Psoas muscle (tissue), 8 donors: ENCODE results near the gene MIOS. TPM values are rescaled to one million over a fixed set of nuclear protein-coding genes. Genes with fewer than 3 reads are reported as not detected.

Source experiments
- ATAC-seq, 4 donors: fragments of 200-7000 bp; cut with Tn5 transposase; one replicate each; pipeline ENCODE4 v1.9.1; 2020; ENCODE audit warnings: moderate library complexity in 3 of 4, mild to moderate bottlenecking in 2 of 4
- DNase-seq, 2 donors: peaks; one replicate each; pipeline ENCODE4 v3.0.0-alpha.2; 2020
- H3K27ac ChIP-seq: fragments of 200-600 bp; one replicate; pipeline ENCODE4 v1.8.0; 2022
- H3K27me3 ChIP-seq, 3 donors: fragments of 200-600 bp in 1 of 3; one replicate each; pipeline versions ENCODE4 v1.6.1 to v1.8.0; 2013 to 2022; ENCODE audit warnings: low read length in 2 of 3, mild to moderate bottlenecking in 2 of 3, moderate library complexity in 1 of 3; ENCODE audit not compliant: insufficient read depth in 3 of 3
- H3K36me3 ChIP-seq, 2 donors: fragments of 200-600 bp in 1 of 2; one replicate each; pipeline versions ENCODE4 v1.6.1 to v1.8.0; 2013 to 2022; ENCODE audit warnings: low read depth in 1 of 2, mild to moderate bottlenecking in 1 of 2, moderate library complexity in 1 of 2; ENCODE audit not compliant: insufficient read depth in 1 of 2
- H3K4me1 ChIP-seq: fragments of 200-600 bp; one replicate; pipeline ENCODE4 v1.8.0; 2022
- H3K4me3 ChIP-seq: fragments of 200-600 bp; one replicate; pipeline ENCODE4 v1.8.0; 2022; ENCODE audit warnings: mild to moderate bottlenecking
- H3K9me3 ChIP-seq: fragments of 200-600 bp; one replicate; pipeline ENCODE4 v1.8.0; 2022
- WGBS, 3 donors: extraction: QIAGEN DNeasy Blood & Tissue Kit; methylation state at CpG; one replicate each; pipeline versions ENCODE4 v1.1.6 to v1.1.7; 2013; 5-methylcytosine and 5-hydroxymethylcytosine counted together
- intact Hi-C, 2 donors: fragments of 100-400 bp; cut with DNase I; formaldehyde crosslinking; loops; one replicate each; pipeline versions ENCODE4 v1.11.0 to v1.14.2; 2022
- polyA plus RNA-seq, 3 donors: library from polyadenylated mRNA; stranded (reverse); fragments of 200-250 nt; gene quantifications; one replicate each; pipeline ENCODE4 v1.2.3, GENCODE V29; 2013
- total RNA-seq, 4 donors: library from RNA; stranded (reverse); fragmentation: NEBNext Ultra II Directional in 2 of 4; extraction: Animal tissue kit (Norgen Biotek cat#: 25700) in 2 of 4; gene quantifications; one replicate each; pipeline versions ENCODE4 v1.2.1 to v1.2.4, GENCODE V29; 2021 to 2023
- TF ChIP-seq, protein P1 (sequence below): fragments of 200-600 bp; IDR thresholded peaks from one replicate; pipeline ENCODE4 v1.8.0; 2022; ENCODE audit warnings: antibody characterized with exemption
- donor health status: healthy with polysubstance abuse.
- donor health status: DM: no; HTN: no; CAD: no; lungs with moderate emphysema.
- donor health status: Bipolar disorder and iron deficiency.
- donor health status: healthy.
- donor health status: DM: yes; HTN: yes; CAD: no.
- donor health status: DM: no; HTN: no; CAD: no.
- donor health status: DM: no; HTN: no; CAD: no.
- donor health status: DM: yes; HTN: yes; CAD: no.

Gene MIOS
- total and polyA plus RNA-seq, 7 donors: 65.2 to 219 (median 76.3) TPM

DNA sequence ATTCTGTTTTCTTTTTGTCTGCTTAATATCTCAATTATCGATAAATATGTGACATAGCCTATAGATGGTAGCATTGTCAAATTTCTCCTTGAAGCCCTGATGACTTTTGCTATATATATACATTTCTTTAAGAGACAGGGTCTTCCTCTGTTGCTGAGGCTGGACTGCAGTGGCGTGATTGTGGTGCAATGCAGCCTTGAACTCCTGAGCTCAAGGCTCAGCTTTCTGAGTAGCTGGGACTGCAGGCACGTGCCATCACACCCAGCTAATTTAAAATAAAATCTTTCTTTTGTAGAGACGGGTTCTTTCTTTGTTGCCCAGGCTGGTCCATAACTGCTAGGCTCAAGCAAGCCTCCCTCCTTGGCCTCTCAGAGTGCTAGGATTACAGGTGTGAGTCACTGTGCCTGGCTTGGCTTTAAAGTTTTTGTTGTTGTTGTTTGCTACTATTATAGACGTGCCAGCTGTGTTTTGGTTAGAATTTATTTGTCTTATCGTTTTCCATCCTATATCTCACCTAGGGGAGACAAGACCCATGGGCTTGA lies 80.9 kb downstream of the MIOS start:
- WGBS, 3 donors: 66 to 78% (median 77%) methylated on average over 6 of the region's 6 CpGs
- TF ChIP-seq, protein P1, sequence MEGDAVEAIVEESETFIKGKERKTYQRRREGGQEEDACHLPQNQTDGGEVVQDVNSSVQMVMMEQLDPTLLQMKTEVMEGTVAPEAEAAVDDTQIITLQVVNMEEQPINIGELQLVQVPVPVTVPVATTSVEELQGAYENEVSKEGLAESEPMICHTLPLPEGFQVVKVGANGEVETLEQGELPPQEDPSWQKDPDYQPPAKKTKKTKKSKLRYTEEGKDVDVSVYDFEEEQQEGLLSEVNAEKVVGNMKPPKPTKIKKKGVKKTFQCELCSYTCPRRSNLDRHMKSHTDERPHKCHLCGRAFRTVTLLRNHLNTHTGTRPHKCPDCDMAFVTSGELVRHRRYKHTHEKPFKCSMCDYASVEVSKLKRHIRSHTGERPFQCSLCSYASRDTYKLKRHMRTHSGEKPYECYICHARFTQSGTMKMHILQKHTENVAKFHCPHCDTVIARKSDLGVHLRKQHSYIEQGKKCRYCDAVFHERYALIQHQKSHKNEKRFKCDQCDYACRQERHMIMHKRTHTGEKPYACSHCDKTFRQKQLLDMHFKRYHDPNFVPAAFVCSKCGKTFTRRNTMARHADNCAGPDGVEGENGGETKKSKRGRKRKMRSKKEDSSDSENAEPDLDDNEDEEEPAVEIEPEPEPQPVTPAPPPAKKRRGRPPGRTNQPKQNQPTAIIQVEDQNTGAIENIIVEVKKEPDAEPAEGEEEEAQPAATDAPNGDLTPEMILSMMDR: no peak
- Histone ChIP-seq H3K9me3 (no peaks in the 10 kb centered on the region), H3K27ac (no peak overlapping the region), H3K4me1 (no peaks in the 10 kb centered on the region), H3K27me3 (no peaks in the 10 kb centered on the region), H3K4me3 (no peak overlapping the region), H3K36me3 (no peaks in the 10 kb centered on the region)
- ATAC-seq (no peak), DNase-seq (no peak)
- intact Hi-C loops: no loop called here

DNA sequence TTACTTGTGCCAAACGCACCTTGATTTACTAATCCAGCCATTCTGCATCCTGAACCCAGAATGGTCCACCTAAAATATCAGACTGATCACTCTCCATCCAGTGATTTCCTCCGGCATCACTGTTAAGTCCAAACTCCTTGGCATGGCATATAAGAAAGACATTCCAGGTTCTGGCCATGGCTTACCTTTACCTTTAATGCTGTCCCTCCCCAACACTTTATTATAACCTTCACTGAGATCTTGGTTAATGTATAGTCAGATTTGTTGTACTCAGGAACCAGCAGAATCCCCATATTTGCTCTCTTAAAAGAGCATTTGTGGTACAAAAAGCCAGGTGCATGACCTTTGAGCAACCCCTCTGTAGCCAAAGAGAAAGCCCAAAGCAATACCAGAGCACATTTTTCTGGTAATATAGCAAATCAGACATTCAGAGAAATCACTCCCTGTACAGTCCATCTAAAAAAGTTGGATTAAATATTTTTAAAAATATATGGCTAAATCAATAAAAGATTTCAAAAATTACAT lies 84.1 kb downstream of the MIOS start:
- DNase-seq (no peak), ATAC-seq (no peak)
- H3K9me3 ChIP-seq: no peaks in the 10 kb centered on the region
- 94 to 96% (median 94%) methylated on average over 2 of the region's 2 CpGs for WGBS, 3 donors
- H3K4me3 ChIP-seq: no peak overlapping the region
- peaks cover 3% of the 10 kb centered on the region for H3K4me1 ChIP-seq
- no peak overlapping the region for H3K27ac ChIP-seq
- TF ChIP-seq, protein P1: no peak
- no peaks in the 10 kb centered on the region for H3K27me3 ChIP-seq
- intact Hi-C loops: no loop called here
- no peaks in the 10 kb centered on the region for H3K36me3 ChIP-seq

DNA sequence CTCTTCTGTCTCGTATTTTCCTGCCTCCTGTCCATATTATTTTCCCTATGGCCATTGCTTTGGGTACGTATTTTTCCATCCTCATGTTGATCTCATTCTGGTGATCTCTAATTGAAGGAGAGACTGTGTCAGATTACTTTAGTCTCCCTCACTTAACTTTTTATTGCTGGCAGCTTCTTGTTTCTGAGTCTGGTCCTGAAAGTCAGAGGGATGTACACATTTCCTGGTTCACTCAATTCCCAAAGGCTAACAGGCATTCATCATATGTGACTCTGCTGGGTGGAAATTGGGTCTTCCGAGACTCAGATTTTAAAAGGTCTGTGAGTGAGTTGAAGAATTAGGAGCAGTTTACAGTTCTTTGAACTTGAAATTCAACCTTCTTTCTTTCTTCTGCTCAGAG lies 84.8 kb downstream of the MIOS start:
- ATAC-seq (no peak), DNase-seq (no peak)
- peaks cover 3% of the 10 kb centered on the region for H3K4me1 ChIP-seq
- H3K36me3 ChIP-seq: no peaks in the 10 kb centered on the region
- H3K9me3 ChIP-seq: no peaks in the 10 kb centered on the region
- TF ChIP-seq, protein P1: no peak
- no peaks in the 10 kb centered on the region for H3K27me3 ChIP-seq
- no peak overlapping the region for H3K4me3 ChIP-seq
- intact Hi-C loops: no loop called here
- WGBS, 3 donors: 59 to 79% (median 76%) methylated on average over 3 of the region's 3 CpGs
- H3K27ac ChIP-seq: no peak overlapping the region

DNA sequence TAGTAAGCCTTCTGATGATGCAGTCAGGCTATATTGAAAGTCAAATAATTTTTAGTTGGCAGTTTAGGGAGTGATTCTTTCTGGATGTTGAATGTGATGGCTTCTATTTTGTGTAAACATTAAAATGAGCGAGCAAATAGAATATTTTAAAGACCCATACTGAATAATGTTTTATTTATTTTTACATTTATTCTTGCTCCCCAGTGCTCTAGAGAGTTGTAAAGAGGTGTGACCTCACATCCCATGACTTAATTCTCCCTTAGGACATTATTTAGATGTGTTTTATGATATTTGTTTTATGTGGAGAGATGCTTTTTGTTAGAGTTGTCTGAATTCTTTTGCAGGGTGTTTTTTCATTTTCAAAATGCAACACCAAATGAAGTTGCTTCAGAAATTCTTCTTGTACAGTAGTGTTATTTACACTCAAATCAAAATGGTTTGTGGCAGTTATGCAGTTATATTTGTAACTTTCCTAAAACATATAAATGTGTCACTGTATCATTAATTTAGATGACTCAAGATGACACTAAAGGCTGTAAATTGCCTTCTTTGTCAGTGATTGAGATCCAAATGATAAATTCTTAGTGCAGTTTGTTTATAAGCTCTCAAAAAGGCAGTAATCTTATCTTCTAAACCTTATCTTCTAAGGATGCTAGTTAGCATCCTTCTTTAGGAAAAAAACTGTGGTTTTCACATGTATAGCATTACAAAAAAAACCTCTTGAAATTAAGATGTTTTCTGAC lies 86.3 kb downstream of the MIOS start:
- TF ChIP-seq, protein P1: no peak
- intact Hi-C loops: no loop called here

More for the DNA sequence above, 86.3 kb downstream of the MIOS start:
- H3K4me3 ChIP-seq: no peak overlapping the region
- no peaks in the 10 kb centered on the region for H3K36me3 ChIP-seq
- peaks cover 3% of the 10 kb centered on the region for H3K4me1 ChIP-seq
- peaks cover 5% of the 10 kb centered on the region for H3K9me3 ChIP-seq
- no peak overlapping the region for H3K27ac ChIP-seq
- H3K27me3 ChIP-seq: no peaks in the 10 kb centered on the region
- 86 to 91% (median 88%) methylated on average over 1 of the region's 1 CpG for WGBS, 3 donors
- DNase-seq (no peak), ATAC-seq (no peak)
